K562 (cell line): ENCODE results near the gene VPS33B. TPM values are rescaled to one million over a fixed set of nuclear protein-coding genes. Genes with fewer than 3 reads are reported as not detected.

Experiments used
- ADNP ChIP-seq: fragments of 200-800 bp; sonication (Bioruptor generic); IDR thresholded peaks from 2 replicates; pipeline ENCODE4 v1.6.1; 2016; ENCODE audit warnings: missing genetic modification characterization, missing compliant biosample characterization
- ATF1 ChIP-seq, 2 experiments: fragments of 450-650 bp in 1 of 2; IDR thresholded peaks; 2 replicates each; pipeline ENCODE4 v1.6.1; 2016; ENCODE audit warnings: missing compliant biosample characterization in 1 of 2, missing genetic modification characterization in 1 of 2
- ATF2 ChIP-seq: sonication (generic); formaldehyde crosslinking; IDR thresholded peaks from 2 replicates; pipeline ENCODE4 v1.8.1; 2022; ENCODE audit warnings: missing genetic modification reagents
- CREB3L1 ChIP-seq: fragments of 450-650 bp; IDR thresholded peaks from 2 replicates; pipeline ENCODE4 v1.6.1; 2014; ENCODE audit warnings: low read depth, mild to moderate bottlenecking, moderate library complexity, borderline replicate concordance
- DIDO1 ChIP-seq: fragments of 450-650 bp; IDR thresholded peaks from 2 replicates; pipeline ENCODE4 v1.6.1; 2016; ENCODE audit warnings: low read depth, missing biosample characterization, missing genetic modification characterization
- ELF4 ChIP-seq: fragments of 450-650 bp; formaldehyde crosslinking; IDR thresholded peaks from 2 replicates; pipeline ENCODE4 v1.4.0; 2022; ENCODE audit warnings: missing genetic modification characterization
- FIP1L1 ChIP-seq: fragments of 200-400 bp; formaldehyde crosslinking; IDR thresholded peaks from 2 replicates; pipeline ENCODE4 v1.6.1; 2018; ENCODE audit warnings: mild to moderate bottlenecking, low read depth, low read length; ENCODE audit not compliant: poor library complexity, severe bottlenecking
- GATAD2B ChIP-seq: fragments of 450-650 bp; IDR thresholded peaks from 2 replicates; pipeline ENCODE4 v1.6.1; 2017; ENCODE audit warnings: mild to moderate bottlenecking, borderline replicate concordance
- HNRNPLL ChIP-seq: fragments of 200-400 bp; formaldehyde crosslinking; IDR thresholded peaks from 2 replicates; pipeline ENCODE4 v1.6.1; 2017; ENCODE audit warnings: low read length, low read depth, mild to moderate bottlenecking; ENCODE audit not compliant: poor library complexity, severe bottlenecking
- HOXB6 ChIP-seq: fragments of 250-450 bp; sonication (Bioruptor Pico); IDR thresholded peaks from 2 replicates; pipeline ENCODE4 v1.5.1; 2022; ENCODE audit warnings: mild to moderate bottlenecking, borderline replicate concordance
- MEF2D ChIP-seq: conservative IDR thresholded peaks from 2 replicates; pipeline ENCODE4 v1.6.1; 2016; ENCODE audit warnings: low read depth, missing genetic modification characterization, missing compliant biosample characterization
- NBN ChIP-seq: fragments of 450-650 bp; IDR thresholded peaks from 2 replicates; pipeline ENCODE4 v1.6.1; 2016; ENCODE audit warnings: low read depth, mild to moderate bottlenecking
- NCOA2 ChIP-seq, 2 experiments: fragments of 450-650 bp; IDR thresholded peaks; 2 replicates each; pipeline ENCODE4 v1.6.1; 2018; ENCODE audit warnings: mild to moderate bottlenecking in 2 of 2, moderate library complexity in 1 of 2; ENCODE audit not compliant: partially characterized antibody in 2 of 2
- NFE2L1 ChIP-seq: fragments of 450-650 bp; IDR thresholded peaks from 2 replicates; pipeline ENCODE4 v1.6.1; 2016; ENCODE audit warnings: missing genetic modification characterization, low read depth, mild to moderate bottlenecking, missing compliant biosample characterization, moderate library complexity, borderline replicate concordance
- POLR2AphosphoS5 ChIP-seq: IDR thresholded peaks from 2 replicates; pipeline ENCODE4 v1.6.1; 2011; ENCODE audit warnings: mild to moderate bottlenecking, low read depth, low read length, moderate library complexity; ENCODE audit not compliant: control insufficient read depth, insufficient read depth
- PPARD ChIP-seq: fragments of 250-450 bp; sonication (Bioruptor Pico); IDR thresholded peaks from 2 replicates; pipeline ENCODE4 v1.8.0; 2022; ENCODE audit warnings: inconsistent platforms, mild to moderate bottlenecking, moderate library complexity
- PRPF4 ChIP-seq: fragments of 200-400 bp; formaldehyde crosslinking; IDR thresholded peaks from one replicate; pipeline ENCODE4 v1.6.1; 2017; ENCODE audit warnings: low read length, low read depth, mild to moderate bottlenecking; ENCODE audit not compliant: insufficient read depth, poor library complexity, severe bottlenecking
- SMAD3 ChIP-seq: fragments of 450-650 bp; formaldehyde crosslinking; conservative IDR thresholded peaks from 2 replicates; pipeline ENCODE4 v1.4.0; 2020; ENCODE audit warnings: mild to moderate bottlenecking
- SMARCC2 ChIP-seq: fragments of 450-650 bp; IDR thresholded peaks from 2 replicates; pipeline ENCODE4 v1.6.1; 2017; ENCODE audit warnings: antibody characterized with exemption, moderate library complexity, mild to moderate bottlenecking, low read depth
- SREBF2 ChIP-seq: sonication (generic); formaldehyde crosslinking; IDR thresholded peaks from 2 replicates; pipeline ENCODE4 v1.4.0; 2020; ENCODE audit warnings: mild to moderate bottlenecking, missing genetic modification reagents
- TAF7 ChIP-seq: fragments of 450-650 bp; IDR thresholded peaks from 2 replicates; pipeline ENCODE4 v1.6.1; 2016; ENCODE audit warnings: missing genetic modification characterization, missing compliant biosample characterization
- TCF3 ChIP-seq: sonication (generic); formaldehyde crosslinking; IDR thresholded peaks from 2 replicates; pipeline ENCODE4 v1.4.0; 2020; ENCODE audit warnings: mild to moderate bottlenecking, missing genetic modification reagents
- ZBTB7A ChIP-seq: IDR thresholded peaks from 2 replicates; pipeline ENCODE4 v1.6.1; 2011; ENCODE audit warnings: low read depth, mild to moderate bottlenecking, low read length, moderate library complexity, borderline replicate concordance; ENCODE audit not compliant: control insufficient read depth
- ZNF232 ChIP-seq: sonication (generic); formaldehyde crosslinking; IDR thresholded peaks from 2 replicates; pipeline ENCODE4 v1.8.0; 2022; ENCODE audit warnings: mild to moderate bottlenecking, missing genetic modification reagents
- ZNF561 ChIP-seq: fragments of 450-650 bp; formaldehyde crosslinking; conservative IDR thresholded peaks from 2 replicates; pipeline ENCODE4 v1.4.0; 2020; ENCODE audit warnings: mild to moderate bottlenecking, moderate library complexity
- ZNF717 ChIP-seq: fragments of 250-450 bp; sonication (Bioruptor Pico); IDR thresholded peaks from 2 replicates; pipeline ENCODE4 v1.5.0; 2021
- polyA plus RNA-seq, 8 experiments: library from polyadenylated mRNA; depleted of rRNA in 4 of 8; stranded (reverse) in 5 of 8; unstranded in 3 of 8; fragments of >200 nt; fragmentation: Nextera tagmentation in 2 of 8; fragmentation: Illumina TruSeq in 1 of 8; extraction: Ambion mirVana in 2 of 8; extraction: Trizol in 1 of 8; gene quantifications; 2 replicates each; pipeline versions ENCODE4 v1.2.1 to v1.2.3, GENCODE V29; 2011 to 2014; ENCODE audit warnings: inconsistent platforms in 1 of 8, missing spikeins in 1 of 8
- total RNA-seq, 7 experiments: library from RNA; depleted of rRNA in 6 of 7; stranded (reverse); fragments of >200 nt in 6 of 7; fragmentation: Illumina TruSeq in 2 of 7; extraction: Trizol in 2 of 7; gene quantifications; 2 replicates each; pipeline versions ENCODE4 v1.2.1 to v1.2.3, GENCODE V29; 2011 to 2021; ENCODE audit warnings: low replicate concordance in 1 of 7

VPS33B gene
- total and polyA plus RNA-seq, 9 of the 15 experiments (the other 6 are each of a cell fraction or from before 2014, with no cell fraction given): 9.4 to 25.5 (median 14.8) TPM

DNA sequence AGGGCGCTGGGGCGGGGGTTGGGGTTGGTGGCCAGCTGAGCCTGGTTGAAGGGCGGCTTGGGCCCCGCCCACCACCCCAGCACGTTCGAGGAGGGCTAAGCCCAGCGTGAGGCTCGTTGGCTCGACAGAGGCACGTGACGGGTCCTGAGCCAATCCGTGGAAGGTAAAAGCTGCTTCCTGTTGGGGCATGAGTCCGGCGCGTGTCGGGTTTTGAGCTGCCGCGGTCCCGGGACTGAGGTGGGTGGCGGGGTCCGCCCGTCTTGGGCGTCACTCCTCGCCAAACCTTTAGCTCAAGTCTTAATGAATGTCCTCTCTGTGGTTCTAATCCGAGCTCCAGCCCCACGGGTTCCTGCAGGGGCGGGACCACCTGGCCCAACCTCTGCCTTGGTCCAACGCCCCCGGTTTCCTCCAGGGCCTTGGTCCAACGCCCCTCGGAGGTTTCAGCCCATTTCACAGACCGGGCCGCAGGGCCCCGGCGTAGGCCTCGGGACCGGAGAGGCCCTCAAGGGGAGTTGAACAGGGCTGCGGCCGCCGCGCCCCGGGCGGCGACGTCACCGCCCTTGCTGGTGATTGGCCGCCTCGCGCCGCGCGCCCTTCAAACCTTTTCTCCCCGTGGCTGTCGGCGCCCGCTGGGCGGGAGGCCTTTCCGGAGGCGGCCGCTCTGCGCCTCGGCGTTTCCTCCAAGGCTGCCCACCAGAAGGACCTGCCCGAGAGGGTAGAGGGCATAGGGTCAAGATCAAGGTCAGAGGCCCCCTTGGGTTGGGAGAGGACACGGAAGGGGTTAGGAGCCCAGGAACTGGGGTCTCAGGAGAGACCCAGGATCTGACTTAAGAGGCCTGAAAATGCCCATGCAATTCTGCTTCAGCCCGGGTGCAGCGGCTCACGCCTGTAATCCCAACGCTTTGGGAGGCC, 67.4 kb downstream of the VPS33B start, which contains the start of gene RCCD1 (continued):
- peak; percentile 79 for TF ChIP-seq ATF2 (CRISPR knock-in tag)
- no peak; the same call in 1 of the 2 replicates for TF ChIP-seq ZBTB7A
- TF ChIP-seq CREB3L1: peak; percentile 69
- peak; percentile 47; the same call in 1 of the 2 replicates for TF ChIP-seq MEF2D (tag)
- no peak for TF ChIP-seq PPARD (CRISPR knock-in tag)
- TF ChIP-seq SREBF2 (CRISPR knock-in tag): no peak
- no peak for TF ChIP-seq DIDO1 (tag)
- no peak for TF ChIP-seq HNRNPLL
- TF ChIP-seq NBN: no peak
- TF ChIP-seq ZNF561: no peak
- no peak for TF ChIP-seq ELF4 (CRISPR knock-in tag)
- no peak; the same call in 1 of the 2 replicates for TF ChIP-seq GATAD2B
- TF ChIP-seq ZNF717 (CRISPR knock-in tag): peak; percentile 83
- no peak for TF ChIP-seq SMARCC2
- TF ChIP-seq TAF7: peak; percentile 77; the same call in 1 of the 2 replicates
- no peak; the same call in 1 of the 2 replicates for TF ChIP-seq ATF1 (CRISPR knock-in tag; IDR thresholded peaks at IDR 0.05)
- peak; percentile 95 for TF ChIP-seq ATF1 (tag; IDR thresholded peaks at IDR 0.05)
- no peak for TF ChIP-seq ADNP (tag)
- no peak for TF ChIP-seq SMAD3 (CRISPR knock-in tag)
- TF ChIP-seq NCOA2 (IDR thresholded peaks at IDR 0.05; ENCODE audit: partially characterized antibody in 2 of 2): no peak
- TF ChIP-seq TCF3: peak; percentile 43; the same call in 1 of the 2 replicates
- TF ChIP-seq ZNF232 (CRISPR knock-in tag): no peak
- no peak for TF ChIP-seq HOXB6 (CRISPR knock-in tag)
- peak; percentile 84 for TF ChIP-seq FIP1L1
- TF ChIP-seq NFE2L1 (tag): no peak
- peak; percentile 32 for TF ChIP-seq POLR2AphosphoS5
- no peak for TF ChIP-seq PRPF4
